ENCODE data around the gene RELB. TPM values are rescaled to one million over a fixed set of nuclear protein-coding genes. Genes with fewer than 3 reads are reported as not detected.

Gene RELB
- total and polyA plus RNA-seq, 10 of the 15 experiments (the other 5 are each of a cell fraction or from before 2014, with no cell fraction given), result 0.66 to 43.8 (median 12.8) TPM

GRCh38 chr19:45016388-45017314 is 15.4 kb downstream of the RELB start (continued):
- TF ChIP-seq ZNF592 (IDR thresholded peaks at IDR 0.05) (no peak), ZNF207 (IDR thresholded peaks at IDR 0.05; ENCODE audit: borderline replicate concordance) (no peak; the same call in 1 of the 2 replicates), WRNIP1 (IDR thresholded peaks at IDR 0.05; ENCODE audit: borderline replicate concordance, low read depth, low read length) (no peak), BRCA1 (IDR thresholded peaks at IDR 0.05; ENCODE audit: low read depth, low read length) (no peak), RBBP5 (conservative IDR thresholded peaks at IDR 0.05) (no peak), SP1 (IDR thresholded peaks at IDR 0.05; ENCODE audit: low read depth, low read length) (peak; percentile 47), GABPA (IDR thresholded peaks at IDR 0.05; ENCODE audit: low read depth) (0 out of 2 replicates have a peak, but pooled peaks have one; percentile 25), EZH2 (IDR thresholded peaks at IDR 0.05; ENCODE audit: borderline replicate concordance, control insufficient read depth, low read depth, low read length) (no peak), ZNF622 (IDR thresholded peaks at IDR 0.05) (no peak), POU2F2 (IDR thresholded peaks at IDR 0.05; ENCODE audit: borderline replicate concordance, low read depth, low read length) (peak; percentile 66; the same call in 2 of the 3 replicates), BCLAF1 (IDR thresholded peaks at IDR 0.05) (no peak), EP300 (IDR thresholded peaks at IDR 0.05; ENCODE audit: borderline replicate concordance in 1 of 2, control insufficient read depth in 1 of 2, low read depth in 2 of 2, low read length in 2 of 2) (peak; percentile 75 to 91; a peak in 3 of 4 replicates)
- TF ChIP-seq, protein P1, sequence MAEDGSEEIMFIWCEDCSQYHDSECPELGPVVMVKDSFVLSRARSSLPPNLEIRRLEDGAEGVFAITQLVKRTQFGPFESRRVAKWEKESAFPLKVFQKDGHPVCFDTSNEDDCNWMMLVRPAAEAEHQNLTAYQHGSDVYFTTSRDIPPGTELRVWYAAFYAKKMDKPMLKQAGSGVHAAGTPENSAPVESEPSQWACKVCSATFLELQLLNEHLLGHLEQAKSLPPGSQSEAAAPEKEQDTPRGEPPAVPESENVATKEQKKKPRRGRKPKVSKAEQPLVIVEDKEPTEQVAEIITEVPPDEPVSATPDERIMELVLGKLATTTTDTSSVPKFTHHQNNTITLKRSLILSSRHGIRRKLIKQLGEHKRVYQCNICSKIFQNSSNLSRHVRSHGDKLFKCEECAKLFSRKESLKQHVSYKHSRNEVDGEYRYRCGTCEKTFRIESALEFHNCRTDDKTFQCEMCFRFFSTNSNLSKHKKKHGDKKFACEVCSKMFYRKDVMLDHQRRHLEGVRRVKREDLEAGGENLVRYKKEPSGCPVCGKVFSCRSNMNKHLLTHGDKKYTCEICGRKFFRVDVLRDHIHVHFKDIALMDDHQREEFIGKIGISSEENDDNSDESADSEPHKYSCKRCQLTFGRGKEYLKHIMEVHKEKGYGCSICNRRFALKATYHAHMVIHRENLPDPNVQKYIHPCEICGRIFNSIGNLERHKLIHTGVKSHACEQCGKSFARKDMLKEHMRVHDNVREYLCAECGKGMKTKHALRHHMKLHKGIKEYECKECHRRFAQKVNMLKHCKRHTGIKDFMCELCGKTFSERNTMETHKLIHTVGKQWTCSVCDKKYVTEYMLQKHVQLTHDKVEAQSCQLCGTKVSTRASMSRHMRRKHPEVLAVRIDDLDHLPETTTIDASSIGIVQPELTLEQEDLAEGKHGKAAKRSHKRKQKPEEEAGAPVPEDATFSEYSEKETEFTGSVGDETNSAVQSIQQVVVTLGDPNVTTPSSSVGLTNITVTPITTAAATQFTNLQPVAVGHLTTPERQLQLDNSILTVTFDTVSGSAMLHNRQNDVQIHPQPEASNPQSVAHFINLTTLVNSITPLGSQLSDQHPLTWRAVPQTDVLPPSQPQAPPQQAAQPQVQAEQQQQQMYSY (CRISPR knock-in tag; IDR thresholded peaks at IDR 0.05), result no peak
- TF ChIP-seq, protein P2, sequence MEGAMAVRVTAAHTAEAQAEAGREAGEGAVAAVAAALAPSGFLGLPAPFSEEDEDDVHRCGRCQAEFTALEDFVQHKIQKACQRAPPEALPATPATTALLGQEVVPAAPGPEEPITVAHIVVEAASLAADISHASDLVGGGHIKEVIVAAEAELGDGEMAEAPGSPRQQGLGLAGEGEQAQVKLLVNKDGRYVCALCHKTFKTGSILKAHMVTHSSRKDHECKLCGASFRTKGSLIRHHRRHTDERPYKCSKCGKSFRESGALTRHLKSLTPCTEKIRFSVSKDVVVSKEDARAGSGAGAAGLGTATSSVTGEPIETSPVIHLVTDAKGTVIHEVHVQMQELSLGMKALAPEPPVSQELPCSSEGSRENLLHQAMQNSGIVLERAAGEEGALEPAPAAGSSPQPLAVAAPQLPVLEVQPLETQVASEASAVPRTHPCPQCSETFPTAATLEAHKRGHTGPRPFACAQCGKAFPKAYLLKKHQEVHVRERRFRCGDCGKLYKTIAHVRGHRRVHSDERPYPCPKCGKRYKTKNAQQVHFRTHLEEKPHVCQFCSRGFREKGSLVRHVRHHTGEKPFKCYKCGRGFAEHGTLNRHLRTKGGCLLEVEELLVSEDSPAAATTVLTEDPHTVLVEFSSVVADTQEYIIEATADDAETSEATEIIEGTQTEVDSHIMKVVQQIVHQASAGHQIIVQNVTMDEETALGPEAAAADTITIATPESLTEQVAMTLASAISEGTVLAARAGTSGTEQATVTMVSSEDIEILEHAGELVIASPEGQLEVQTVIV (IDR thresholded peaks at IDR 0.05; ENCODE audit: borderline replicate concordance, partially characterized antibody), result no peak
